Sigmoid colon (tissue), 4 donors: ENCODE results near the gene POMP.

Experiments
- POLR2A ChIP-seq, 2 donors: fragments of 450-650 bp; IDR thresholded peaks; one replicate each; pipeline ENCODE4 v1.6.1; 2016; ENCODE audit warnings: antibody characterized with exemption in 2 of 2, mild to moderate bottlenecking in 2 of 2, moderate library complexity in 2 of 2
- POLR2AphosphoS5 ChIP-seq, 4 donors: sonication (generic); formaldehyde crosslinking; IDR thresholded peaks; one replicate each; pipeline ENCODE4 v1.6.1; 2017; ENCODE audit warnings: antibody characterized with exemption in 4 of 4
- TF ChIP-seq, protein P1 (sequence below), 4 experiments: fragments of 450-650 bp in 3 of 4; fragments of 200-600 bp in 1 of 4; IDR thresholded peaks; one replicate each; pipeline ENCODE4 v1.5.1; 2016 to 2019; ENCODE audit warnings: antibody characterized with exemption in 4 of 4, mild to moderate bottlenecking in 3 of 4, moderate library complexity in 2 of 4

DNA sequence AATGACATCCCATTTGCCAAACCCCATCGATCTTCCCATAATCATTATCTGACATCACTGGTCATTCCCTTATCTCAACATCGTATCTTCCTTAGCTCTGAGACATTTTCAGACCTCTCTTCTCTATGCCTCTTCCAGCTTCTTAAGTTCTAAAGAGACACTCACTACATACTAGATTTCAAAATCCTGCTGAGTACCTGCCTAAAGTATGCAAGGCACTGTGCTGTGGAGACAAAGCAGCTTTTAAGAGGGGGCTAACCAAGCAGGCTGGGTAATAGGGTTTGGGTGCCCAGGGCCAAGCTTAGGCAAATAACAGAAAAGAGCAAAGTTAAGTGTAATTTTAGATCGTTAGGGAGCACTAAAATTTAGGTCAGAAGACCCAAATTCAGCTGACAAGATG is 3.4 kb upstream of the POMP start:
- TF ChIP-seq POLR2A (IDR thresholded peaks at IDR 0.05), result no peak
- TF ChIP-seq, protein P1, sequence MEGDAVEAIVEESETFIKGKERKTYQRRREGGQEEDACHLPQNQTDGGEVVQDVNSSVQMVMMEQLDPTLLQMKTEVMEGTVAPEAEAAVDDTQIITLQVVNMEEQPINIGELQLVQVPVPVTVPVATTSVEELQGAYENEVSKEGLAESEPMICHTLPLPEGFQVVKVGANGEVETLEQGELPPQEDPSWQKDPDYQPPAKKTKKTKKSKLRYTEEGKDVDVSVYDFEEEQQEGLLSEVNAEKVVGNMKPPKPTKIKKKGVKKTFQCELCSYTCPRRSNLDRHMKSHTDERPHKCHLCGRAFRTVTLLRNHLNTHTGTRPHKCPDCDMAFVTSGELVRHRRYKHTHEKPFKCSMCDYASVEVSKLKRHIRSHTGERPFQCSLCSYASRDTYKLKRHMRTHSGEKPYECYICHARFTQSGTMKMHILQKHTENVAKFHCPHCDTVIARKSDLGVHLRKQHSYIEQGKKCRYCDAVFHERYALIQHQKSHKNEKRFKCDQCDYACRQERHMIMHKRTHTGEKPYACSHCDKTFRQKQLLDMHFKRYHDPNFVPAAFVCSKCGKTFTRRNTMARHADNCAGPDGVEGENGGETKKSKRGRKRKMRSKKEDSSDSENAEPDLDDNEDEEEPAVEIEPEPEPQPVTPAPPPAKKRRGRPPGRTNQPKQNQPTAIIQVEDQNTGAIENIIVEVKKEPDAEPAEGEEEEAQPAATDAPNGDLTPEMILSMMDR (IDR thresholded peaks at IDR 0.05), result no peak
- TF ChIP-seq POLR2AphosphoS5 (IDR thresholded peaks at IDR 0.05), result no peak
